Raji (cell line): ENCODE measurements around the gene ZNF212.

ENCODE experiments used
- POLR2A ChIP-seq: IDR thresholded peaks from 2 replicates; pipeline ENCODE4 v1.6.1; 2011; ENCODE audit warnings: low read depth, low read length, control low read depth; ENCODE audit not compliant: insufficient read depth

Gene ZNF212

DNA sequence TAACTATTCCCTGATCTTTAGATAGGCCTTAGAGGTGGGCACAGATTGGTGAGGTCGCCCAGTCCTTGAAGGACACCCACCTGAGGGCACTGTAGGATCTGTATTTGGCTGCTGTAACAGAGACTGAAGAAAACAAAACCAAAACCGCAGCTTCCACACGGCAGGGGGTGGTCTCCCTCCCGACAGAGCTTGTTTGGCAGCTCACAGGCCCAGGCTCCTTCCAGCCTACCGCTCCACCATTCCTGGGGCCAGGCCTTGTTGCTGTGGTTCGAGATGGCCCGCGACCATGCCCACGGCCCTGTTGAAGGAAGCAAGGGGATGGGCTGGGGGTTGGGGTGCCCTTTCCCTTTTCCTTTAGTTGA lies 53.0 kb downstream of the ZNF212 start:
- TF ChIP-seq POLR2A: no peak

DNA sequence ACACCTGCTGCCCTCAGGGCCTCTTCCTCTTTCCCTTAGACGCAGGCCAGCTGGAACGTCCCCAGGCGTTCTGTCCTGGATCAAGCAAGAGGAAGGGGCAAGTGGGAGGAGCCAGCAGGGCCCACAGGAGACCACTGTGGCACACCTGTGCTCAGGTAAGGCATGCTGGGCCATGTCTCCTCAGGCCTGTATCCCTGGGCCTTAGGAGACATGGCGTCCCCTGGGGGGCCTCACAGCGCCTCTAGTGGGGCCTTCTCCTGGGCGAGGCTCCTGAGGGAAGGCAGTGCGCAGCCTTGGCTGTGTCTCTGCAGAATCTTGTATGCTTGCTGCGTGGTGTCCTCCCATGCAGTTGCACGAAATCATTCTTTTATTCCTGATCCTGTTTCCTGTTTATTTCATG lies 53.9 kb downstream of the ZNF212 start:
- TF ChIP-seq POLR2A: no peak

DNA sequence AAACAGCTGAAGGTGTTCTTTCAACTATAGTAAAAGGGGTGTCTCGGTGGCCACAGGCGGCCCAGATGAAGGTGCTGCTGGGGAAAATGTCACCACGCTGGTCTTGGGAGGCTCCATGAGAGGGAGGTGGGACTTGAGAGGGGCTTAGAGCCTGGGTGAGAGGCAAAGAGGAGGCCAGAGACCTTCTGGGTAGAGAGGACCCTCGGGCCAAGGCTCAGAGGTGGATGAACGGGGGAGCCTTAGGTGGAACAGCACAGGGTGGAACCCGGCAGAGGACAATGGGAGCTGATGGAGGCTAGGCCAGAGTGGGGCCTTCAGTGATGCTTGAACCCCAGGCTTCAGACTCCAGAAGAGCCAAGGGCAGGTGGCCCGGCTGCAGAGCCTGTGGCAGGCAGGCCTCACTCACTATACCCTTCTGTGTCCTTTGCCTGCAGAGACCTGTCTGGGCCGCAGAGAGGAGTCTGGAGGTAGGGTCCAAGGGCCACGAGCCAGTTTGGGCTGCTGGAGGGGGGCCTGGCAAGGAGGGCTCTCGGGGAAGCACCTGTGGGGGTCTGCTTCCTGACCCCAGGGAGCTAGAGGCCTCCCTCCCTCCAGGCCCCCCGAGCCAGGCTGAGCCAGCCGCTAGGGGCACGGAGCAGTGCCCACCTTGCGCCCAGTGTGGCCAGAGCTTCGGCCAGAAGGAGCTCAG lies 54.6 kb downstream of the ZNF212 start:
- no peak for TF ChIP-seq POLR2A

DNA sequence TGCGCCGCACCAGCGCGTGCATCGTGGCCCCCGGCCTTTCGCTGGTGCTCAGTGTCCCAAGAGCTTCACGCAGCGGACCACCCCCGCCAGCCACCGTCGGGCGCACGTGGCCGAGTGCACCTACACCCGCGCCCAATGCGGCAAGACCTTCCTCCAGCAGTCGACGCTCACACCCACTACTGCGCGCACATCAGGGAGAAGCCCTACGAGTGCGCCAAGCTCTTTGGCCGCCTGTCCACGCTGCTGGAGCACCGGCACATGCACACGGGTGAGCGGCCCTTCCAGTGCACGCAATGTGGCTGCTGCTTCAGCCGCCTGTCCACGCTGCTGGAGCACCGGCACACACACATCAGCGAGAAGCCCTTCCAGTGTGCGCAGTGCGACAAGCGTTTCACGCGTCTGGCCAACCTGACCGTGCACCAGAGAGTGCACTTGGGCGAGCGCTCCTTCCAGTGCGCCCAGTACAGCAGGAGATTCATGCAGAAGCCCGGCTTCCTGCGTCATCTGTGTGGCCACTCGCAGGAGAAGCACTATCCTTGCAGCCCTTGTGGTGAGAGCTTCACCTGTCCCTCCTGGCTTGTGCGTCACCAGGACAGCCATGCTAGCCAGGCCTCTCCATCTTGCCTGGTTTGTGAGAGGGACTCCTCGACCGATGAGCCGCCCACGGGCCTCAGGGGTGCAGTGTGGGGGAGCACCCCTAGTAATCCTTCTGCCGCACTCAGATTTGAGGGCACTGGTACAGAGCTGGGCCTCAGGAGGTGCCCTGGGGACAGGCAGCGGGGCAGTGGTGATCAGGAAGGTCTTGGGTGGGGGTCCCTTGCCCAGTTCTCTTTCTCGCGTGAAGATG lies 55.4 kb downstream of the ZNF212 start:
- no peak for TF ChIP-seq POLR2A

DNA sequence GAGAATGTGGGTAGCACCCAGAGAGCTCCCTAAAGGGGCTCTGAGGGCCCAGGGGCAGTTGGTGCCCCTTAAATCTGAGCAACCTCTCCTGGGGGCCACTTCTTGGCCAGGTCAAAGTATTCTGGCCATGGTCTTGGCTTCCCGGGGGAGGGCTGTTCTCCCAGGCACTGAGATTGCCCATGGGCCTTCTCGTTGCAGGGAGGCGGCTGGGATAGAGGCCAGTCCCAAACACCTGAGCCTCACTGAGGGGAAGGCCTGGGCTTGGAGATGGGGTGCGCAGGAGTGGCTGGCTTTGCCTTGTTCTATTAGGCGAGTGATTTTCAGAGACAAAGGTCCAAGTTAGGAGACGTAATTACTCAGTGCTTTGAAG lies 56.0 kb downstream of the ZNF212 start:
- TF ChIP-seq POLR2A: no peak

DNA sequence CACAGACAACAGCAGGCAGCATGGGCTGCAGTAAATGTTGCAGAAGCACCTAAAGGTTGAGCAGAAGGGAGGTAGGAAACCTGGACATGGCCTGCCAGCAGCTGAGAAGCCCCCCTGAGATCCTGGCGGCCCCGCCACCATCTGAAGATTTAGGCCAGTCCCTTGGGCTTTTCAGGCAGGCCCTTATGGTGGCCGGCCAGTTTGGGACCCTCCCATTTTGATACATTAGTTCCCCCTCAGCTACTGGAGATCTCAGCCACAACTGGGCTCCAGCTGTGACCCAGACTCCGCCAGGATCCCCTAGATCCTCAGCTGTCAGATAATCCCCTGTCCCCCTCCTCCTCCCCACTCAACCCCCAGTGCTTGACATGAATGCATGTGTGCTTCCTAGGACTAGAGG lies 56.9 kb downstream of the ZNF212 start:
- TF ChIP-seq POLR2A: no peak

DNA sequence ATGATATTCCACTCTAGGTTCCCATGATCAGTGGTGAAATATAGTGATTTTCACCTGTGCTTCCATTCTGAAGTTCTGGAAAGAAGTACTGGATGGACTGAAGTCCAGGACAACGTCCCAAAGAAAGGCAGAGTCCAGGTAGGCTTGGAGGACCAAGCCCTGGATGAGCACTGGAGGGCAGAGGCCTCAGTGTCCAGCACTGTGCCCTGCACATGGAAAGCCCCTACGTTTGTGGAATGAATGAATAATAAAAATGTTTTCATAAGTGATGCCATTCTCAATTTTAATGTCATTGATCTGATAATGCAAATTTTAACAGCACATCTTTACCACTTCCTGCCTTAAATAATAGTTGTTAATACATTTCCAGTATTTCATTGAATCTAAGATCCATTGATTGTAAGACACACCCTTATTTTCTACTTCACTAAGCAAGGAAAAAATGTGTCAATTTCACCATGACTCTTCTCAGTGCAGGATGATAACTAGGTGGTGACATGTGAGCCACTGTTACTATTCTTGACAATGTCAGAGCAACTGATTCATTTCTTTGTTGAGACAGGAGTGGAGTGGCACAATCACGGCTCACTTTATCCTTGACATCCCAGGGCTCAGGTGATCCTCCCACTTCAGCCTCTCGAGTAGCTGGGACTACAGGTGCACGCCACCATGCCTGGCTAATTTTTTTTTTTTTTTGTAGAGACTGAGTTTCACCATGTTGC lies 57.7 kb downstream of the ZNF212 start:
- TF ChIP-seq POLR2A: no peak

DNA sequence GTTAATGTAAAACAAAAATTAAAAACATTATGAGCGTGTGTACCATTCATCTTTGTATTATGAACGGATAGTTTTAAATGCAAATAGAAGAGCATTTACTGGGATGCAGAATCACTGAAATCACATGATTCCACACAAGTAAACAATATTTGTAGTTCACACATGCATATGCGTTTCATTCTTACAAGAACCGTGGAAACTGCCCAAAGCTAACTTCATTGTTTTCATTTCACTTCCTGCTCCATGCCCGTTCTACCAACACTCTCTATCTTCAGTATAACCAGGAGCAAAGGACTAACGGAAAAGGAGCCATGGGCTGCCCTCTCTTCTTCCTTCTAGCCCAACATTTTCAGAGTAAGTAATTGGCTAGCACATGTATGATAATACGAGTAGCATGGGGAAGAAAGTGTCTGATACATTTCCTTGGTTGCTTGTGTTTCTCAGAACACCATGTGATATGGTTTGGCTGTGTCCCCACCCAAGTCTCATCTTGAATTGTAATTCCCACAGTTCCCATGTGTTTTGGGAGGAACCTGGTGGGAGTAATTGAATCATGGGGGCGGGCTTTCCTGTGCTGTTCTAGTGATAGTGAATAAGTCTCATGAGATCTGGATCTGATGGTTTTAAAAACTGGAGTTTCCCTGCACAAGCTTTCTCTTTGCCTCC lies 61.3 kb downstream of the ZNF212 start:
- no peak for TF ChIP-seq POLR2A

DNA sequence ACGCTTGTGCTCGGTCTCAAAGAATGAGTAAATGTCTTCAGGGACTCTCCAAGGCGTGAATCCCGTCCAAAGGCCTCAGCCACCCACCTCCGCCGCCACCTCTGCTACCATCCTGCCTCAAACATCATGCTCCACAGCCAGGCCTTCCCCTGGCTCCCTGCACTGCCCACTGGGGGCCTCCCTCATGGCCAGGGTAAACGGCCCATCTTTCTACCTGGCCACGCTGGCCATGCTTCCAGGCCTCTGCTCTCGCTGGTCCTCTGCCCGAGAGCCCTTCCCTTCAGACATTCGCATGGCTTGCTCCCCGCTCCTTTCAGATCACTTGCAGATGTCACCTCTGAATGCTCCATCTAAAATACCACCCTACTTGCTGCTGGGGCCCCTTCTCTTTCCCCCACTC lies 62.8 kb downstream of the ZNF212 start:
- no peak for TF ChIP-seq POLR2A

DNA sequence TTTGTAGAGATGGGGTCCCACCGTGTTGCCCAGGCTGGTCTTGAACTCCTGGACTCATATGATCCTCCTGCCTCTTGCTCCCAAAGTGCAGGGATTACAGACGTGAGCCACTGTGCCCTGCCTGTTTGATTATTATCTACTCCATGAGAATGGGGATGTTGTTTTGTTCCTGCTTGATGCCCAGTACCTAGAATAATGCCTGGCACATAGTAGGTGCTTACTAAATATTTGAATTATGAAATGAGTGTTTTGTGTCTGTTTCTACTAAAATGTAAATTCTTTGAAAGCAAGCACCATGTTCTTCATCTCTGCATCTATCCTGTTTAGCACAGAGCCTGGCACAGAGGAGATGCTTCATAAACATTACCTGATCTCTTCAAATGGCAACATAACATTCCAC lies 63.4 kb downstream of the ZNF212 start:
- TF ChIP-seq POLR2A: no peak

DNA sequence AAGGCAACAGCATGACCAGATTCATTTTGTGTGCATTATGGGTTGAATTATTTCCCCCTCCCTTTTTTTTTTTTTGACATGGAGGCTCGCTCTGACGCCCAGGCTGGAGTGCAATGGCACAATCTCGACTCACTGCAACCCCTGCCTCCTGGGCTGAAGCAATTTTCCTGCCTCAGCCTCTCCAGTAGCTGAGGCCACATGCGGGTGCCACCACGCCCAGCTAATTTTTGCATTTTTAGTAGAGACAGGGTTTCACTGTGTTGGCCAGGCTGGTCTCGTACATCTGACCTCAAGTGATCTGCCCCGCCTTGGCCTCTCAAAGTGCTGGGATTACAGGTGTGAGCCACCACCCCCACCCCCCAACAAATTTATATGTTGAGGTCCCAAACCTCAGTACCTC lies 64.6 kb downstream of the ZNF212 start:
- no peak for TF ChIP-seq POLR2A
